HG03469 (cell line): Measurements from ENCODE around the gene PPP1R14B.

Source experiments
- ATAC-seq: cut with Tn5 transposase; IDR thresholded peaks from one replicate; pipeline ENCODE4 v1.9.1; 2021; ENCODE audit warnings: mild to moderate bottlenecking, moderate library complexity, moderate number of reproducible peaks; ENCODE audit not compliant: unreplicated experiment

Gene PPP1R14B

DNA sequence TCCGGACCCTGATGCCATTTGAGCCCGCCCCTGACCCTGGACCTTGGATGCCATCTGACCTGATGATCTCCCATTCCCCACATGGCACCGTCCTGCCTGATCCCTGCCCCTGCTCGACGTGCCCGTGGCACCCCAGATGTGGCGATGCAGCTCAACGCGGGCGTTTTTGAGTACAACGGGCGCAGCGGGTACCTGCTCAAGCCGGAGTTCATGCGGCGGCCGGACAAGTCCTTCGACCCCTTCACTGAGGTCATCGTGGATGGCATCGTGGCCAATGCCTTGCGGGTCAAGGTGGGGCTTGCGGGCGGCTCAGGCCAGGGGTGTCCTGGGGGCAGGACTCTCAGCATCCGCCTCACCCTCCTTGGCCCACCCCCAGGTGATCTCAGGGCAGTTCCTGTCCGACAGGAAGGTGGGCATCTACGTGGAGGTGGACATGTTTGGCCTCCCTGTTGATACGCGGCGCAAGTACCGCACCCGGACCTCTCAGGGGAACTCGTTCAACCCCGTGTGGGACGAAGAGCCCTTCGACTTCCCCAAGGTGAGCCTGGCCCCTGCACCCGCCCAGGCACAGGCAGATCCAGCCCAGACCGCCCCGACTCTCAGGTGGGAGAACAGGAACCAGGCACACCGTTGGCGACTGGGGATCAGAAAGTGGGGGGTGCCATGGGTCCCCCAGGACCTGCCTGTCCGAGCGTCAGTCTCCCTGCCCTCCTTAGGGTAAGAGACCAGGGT lies 15.7 kb upstream of the PPP1R14B start:
- no peak for ATAC-seq

DNA sequence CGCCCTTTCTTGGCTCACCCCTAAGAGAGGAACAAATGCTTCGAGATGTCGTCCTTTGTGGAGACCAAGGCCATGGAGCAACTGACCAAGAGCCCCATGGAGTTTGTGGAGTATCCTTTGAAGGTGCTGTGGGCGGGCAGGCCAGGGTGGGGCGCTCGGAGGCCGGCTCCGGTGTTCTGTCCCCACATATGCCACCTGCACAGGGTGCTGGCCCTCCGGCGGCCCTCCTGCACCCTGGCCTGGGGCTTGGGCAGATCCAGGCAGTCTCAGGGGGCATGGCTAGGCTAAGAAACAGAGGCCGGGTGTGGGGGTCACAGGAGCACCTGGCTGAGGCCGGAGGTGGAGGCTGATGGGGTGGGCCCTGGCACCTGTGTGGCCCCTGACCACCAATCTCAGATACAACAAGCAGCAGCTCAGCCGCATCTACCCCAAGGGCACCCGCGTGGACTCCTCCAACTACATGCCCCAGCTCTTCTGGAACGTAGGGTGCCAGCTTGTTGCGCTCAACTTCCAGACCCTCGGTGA lies 14.9 kb upstream of the PPP1R14B start:
- ATAC-seq = no peak

DNA sequence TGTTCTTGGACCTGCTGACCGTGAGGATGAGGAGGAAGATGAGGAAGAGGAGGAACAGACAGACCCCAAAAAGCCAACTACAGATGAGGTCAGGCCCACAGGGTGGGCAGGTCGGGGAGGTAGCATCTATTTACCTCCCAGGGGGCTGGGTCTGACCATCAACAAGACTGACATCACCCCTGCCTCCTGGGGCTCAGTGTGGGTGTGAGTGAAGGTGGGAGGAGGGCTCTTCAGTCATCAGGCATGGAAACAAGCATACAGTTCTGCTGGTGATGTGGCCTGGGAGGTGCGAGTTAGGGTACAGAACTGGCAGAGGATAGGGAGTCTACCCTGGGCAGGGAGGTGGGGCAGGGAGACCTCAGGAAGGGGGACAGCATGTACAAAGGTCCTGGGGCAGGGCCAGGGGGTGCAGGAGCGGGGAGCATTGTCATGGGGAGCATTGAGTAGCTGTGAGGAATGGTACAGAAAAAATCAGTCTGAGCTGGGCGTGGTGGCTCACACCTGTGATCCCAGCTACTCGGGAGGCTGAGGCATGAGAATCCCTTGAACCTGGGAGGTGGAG lies 13.5 kb upstream of the PPP1R14B start:
- ATAC-seq = no peak

DNA sequence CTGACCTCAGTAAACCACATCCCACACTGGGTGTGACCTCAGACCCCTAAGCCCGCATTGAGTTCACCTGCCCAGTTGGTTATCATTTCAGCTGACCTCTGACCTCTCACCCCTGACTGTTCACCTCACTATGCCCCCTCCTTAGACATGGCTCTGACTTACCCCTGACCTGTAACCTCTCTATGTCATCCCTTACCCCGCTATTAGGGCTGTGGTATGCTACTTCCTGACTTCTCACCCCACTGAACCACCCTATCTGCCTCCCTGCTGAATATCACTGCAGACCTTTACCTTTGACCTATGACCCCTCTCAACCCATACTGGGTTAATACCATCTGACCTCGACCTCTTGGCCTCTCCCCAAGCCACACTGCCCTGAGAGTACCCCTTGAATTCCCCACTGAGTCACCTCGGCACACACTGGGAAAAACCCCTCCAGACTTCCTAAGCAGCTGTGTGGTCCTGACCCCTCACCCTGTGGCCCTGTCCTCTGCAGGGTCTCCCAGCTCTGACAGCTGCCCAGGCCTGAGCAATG lies 12.9 kb upstream of the PPP1R14B start:
- no peak for ATAC-seq

DNA sequence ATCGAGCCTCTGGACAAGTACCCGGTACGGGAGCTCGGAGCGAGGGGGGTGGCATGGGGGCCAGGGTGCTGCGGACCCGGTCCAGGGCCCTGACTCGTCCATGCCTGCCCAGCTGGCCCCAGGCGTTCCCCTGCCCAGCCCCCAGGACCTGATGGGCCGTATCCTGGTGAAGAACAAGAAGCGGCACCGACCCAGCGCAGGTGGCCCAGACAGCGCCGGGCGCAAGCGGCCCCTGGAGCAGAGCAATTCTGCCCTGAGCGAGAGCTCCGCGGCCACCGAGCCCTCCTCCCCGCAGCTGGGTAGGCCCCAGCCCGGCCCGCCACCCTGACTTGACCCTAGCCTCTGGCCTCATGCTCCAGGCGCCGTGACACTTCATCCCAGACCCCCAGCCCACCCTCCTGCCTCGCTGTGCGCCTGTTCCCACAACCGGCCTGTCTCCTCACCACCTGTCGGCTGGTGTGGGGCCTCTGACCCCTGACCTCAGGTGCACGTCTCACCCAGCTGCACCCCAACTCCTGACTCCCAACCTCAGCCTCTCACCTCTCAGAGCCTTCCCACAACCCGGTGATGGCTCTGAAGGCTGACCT lies 12.3 kb upstream of the PPP1R14B start:
- ATAC-seq = no peak

DNA sequence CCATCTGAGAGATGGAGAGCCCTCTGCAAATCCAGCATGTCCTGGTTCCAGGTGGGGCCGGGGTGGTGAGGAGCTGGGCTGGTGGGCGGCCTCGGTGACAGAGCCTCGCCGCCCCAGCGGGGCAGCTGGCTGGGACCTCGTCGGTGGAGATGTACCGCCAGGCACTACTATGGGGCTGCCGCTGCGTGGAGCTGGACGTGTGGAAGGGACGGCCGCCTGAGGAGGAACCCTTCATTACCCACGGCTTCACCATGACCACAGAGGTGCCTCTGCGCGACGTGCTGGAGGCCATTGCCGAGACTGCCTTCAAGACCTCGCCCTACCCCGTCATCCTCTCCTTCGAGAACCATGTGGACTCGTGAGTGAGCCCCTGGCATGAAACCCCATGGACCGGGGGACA lies 11.6 kb upstream of the PPP1R14B start:
- ATAC-seq = no peak

DNA sequence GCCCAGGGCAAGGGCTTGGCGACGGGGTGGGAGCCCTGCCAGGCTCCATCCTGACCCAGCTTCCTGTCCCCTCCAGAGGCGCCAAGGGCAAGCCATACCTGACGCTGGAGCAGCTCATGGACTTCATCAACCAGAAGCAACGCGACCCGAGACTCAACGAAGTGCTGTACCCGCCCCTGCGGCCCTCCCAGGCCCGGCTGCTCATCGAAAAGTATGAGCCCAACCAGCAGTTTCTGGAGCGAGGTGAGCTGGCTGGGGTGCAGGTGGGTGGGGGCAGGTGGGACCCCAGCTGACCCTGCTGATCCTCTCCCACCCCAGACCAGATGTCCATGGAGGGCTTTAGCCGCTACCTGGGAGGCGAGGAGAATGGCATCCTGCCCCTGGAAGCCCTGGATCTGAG lies 9.6 kb upstream of the PPP1R14B start:
- ATAC-seq = no peak

DNA sequence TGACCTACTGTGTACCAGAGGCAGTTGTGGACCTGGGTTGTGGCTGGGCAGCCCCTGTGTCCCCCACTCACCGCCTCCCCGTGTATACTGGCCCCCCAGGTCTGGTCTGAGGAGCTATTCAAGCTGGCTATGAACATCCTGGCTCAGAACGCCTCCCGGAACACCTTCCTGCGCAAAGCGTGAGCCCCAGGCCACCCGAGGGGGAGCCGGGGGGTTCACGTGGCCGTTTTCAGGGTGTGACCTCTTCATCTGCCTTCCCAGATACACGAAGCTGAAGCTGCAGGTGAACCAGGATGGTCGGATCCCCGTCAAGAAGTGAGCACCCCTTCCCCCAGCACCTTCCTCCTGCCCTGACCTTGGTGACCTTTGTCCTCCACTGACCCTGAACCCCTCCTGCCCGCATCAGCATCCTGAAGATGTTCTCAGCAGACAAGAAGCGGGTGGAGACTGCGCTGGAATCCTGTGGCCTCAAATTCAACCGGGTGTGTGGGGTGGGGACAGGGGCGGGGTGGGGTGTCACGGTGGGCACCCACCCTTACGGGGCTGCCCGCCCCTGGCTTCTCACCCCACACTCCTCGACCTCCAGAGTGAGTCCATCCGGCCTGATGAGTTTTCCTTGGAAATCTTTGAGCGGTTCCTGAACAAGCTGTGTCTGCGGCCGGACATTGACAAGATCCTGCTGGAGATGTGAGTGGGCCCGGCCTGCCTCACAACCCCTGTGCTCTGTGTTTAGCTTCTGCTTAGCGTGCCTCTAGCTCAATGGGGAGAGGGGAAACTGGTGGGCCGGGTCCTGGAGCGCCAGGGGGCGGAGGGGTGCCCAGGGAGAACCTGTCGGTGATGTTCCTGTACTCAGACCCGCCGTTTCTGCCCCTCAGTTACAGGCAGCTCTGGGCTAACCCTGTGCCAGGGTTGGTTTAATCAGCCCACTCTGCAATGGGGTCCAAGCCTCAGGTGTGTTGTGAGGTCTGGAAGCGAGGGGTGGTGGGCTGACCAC lies 8.7 kb upstream of the PPP1R14B start:
- ATAC-seq = no peak

DNA sequence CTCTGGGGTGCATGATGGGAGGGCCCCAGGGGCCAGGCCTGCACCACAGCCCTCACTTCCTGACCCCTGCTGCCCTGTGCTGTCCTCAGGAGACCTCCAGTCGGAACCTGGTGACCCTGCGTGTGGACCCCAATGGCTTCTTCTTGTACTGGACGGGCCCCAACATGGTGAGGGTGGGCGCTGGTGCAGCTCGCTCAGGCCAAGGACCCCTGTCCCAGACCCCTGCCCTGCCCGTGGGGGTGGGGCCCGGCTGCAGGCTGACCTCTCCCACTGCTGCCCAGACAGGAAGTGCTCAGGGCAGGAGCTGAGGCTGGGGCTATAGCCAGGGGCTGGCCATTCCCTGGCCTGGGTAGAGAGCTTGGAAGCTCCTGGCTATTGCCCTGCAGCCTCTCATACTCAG lies 7.6 kb upstream of the PPP1R14B start:
- no peak for ATAC-seq

DNA sequence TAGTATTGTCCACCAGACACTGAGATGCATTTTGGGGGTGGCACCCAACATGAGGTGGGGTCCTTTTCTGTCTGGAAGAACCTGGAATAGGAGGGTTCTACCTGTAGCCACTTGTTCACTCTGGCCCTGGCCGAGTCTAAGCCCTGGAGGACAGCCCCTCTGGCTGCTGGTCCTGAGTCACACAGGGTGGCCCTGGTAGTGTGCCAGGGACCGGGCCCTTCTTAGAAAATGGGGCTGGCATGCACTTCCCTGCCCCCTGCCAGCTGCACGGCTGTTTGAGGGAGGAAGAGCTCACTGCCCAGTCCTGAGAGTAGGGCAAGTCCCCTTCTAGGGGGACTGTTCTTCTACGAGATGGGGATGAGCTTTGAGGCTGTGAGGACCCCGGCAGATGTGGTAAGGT lies 6.7 kb upstream of the PPP1R14B start:
- no peak for ATAC-seq

DNA sequence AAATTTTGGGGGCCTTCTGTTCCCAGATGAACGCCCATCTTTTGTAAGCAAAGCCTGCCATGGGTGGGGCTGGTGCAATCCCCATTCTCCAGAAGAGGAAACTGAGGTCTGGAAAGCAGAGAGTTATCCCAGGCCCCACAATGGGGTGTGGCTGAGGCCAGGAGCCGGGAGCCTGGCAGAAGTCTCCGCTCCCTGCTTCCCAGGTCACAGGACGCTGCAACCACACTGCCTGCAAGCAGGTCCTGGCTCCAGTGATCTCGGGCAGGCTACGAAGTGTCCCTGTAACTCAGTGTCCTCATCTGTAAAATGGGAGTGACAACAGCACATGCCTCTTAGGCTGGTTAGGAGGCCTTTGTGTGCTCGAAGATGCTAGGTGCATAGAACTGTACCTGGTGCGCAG lies 6.3 kb upstream of the PPP1R14B start:
- ATAC-seq = no peak

DNA sequence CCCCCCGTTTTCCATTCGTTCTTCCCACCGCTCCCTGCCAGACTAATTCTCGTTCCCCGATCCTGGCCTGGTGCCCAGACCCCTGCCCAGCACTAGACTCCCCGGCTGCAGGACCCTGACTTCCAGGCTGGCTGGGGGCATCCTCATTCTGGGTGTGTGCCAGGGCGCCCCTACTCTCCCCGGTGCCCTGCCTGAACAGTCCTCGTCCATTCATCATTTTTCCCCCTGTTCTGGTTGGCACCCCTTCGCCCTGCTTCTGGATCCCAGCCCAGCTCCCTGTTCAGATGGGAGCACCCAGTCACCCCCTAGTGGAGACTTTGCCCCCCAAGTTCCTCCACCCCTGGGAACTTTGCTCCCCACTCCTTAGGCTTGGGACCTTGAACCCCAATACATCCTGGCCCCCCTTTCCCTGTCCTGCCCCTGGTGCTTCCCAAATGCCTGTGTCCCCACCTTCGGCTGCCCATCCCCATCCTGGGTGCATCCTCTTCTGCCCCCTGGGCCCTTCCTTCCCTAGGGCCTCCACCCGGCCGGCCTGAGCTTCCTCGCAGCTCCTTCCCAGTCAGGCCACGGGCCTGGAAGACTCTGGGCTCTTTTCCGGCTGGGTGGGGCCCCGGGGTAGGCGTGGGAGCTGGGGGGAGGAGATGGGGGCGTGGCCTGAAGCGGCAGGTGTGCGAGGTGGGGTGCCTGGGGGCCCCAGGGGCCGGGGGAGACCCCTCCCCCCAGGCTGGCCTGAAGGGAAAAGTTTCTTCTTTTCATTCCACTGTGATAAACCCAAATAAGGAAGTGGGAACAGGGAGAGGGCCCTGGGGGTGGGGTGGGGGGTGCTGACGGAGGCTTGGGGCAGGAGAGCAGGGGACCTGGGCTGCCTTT lies 5.5 kb upstream of the PPP1R14B start:
- no peak for ATAC-seq

DNA sequence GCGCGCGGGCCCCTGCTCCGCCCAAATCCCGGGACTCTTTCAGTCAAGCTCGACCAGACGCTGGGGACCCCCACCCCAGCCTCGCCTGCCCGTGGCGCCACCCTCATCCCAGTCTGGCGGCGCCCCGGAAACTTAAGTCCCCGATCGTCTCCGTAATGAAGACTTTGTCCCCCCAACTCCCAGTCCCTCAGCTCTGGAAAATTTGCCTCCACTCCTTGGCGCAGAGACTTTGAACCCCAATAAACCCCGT lies 4.9 kb upstream of the PPP1R14B start:
- ATAC-seq = no peak

DNA sequence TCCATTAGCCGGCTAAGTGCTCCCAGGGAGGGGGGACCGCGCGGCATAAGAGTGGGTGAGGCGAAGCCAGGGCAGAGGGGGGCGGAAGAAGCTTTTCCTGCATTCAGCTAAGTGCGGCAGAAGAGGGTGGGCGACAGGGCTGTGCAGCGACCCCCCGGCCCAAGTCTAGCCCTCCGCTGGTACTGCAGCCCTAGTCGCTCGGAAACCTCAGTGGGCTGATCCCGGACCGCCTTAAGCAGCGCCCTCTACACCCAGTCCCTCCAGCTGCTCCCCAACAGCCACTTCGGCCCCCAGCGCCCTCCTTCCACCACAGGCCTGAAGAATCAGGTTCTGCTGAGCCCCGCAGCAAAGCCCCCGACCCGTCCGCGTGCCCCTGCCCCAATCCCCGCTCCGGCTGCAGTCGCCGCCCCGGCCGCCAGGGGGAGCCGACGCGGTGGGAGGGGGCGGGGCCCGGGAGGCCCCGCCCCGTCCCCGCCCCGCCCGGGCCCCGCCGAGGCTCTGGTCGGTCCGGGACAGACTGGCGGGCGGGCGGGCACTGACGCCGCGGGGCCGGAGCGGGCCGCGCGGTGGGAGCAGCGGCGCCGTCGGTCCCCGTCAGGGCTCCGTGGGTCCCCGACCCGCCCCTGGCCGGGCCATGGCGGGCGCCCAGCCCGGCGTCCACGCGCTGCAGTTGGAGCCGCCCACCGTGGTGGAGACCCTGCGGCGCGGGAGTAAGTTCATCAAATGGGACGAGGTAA lies 4.4 kb upstream of the PPP1R14B start, which contains the start of gene PLCB3:
Gene PLCB3 (plus strand): TSS at position 515 of the 737 bp plus-strand sequence. CDS start 120 bp downstream, at position 635.
- no peak for ATAC-seq

DNA sequence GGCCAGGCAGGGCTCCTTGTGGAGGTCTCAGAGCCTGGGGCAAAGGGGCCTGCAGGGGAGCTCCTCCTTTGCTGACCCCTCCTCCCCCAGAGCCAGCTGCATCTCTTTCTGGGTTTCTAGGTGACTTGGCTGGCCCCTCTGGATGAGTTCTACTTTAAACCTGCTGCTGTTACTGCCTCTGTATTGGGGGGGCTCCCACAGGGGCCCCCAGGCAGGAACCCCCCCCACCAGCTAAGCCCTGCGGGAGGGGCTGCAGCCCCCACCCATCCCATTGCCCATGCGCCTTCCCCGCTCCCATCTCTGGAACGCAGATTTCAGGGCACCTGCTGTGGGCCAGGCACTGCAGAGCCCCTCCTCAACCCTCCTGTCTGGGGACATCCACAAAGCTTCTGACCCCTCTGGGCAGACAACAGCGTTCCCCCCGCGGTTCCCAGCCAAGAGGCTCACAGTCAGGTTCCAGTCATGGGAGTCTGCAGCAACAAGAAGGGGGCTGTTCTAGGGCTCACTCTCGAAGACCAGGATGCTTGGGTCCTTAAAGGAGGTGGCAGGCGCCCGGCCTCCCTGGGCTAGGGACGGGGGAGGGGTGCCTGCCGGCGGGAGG lies 3.8 kb upstream of the PPP1R14B start:
- no peak for ATAC-seq

DNA sequence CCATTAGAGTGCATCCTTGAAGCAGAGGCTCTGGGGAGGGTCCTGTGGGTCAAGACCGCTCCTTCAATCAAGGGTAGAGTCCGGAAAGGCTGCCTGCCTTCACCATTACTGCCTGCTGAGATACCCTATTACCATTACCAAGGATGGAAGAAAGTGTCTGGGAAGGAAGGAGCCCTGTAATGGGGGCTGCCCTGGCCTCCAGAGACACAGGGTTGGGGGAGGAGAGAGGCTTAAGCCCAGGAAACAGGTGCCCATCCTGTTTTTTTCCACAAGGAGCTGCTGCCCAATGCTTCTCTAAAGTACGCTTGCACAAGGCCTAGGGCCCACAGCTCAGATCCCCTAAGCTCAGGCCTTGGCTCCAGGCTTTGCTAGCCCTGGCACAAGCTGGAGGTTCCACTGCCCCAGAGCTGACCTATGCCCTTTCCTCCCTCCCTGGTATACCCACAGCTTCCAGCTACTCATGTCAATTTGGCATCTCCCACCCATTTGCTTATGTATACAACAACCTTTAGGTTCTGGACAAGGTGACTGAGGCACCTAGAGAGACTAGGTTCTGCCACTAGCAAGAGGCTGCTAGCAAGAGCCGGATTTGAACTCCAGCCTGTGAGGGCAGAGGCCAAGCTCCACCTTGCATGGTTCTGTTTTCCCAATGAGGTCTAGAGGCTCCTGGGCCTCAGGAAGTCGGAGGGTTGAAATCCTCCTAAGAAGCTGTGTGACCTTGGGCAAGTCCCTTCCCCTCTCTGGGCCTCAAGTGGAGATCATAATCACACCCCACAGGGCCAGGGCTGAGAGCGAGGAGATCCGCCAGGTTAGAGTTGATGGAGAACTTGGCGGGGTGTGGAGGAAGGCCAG lies 3.0 kb upstream of the PPP1R14B start:
- no peak for ATAC-seq

DNA sequence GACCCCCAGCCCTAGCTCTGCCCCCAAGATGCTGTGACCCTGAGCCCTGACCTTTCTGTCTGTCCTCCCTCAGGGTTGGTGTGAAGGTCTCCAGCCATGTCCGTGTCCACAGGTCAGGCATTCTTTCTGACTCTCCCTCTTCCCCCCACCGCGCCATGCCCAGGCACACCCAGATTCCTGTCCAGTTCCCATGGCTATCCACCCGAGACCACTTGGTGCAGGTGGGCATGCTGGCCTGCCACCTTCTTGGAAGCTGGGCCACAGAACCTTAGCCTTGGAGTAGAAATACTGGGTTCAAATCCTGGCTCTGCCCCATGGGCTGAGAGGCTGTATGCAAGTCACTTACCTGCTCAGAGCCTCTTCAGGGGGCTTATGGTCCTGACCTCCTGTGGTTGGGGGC lies 2.3 kb upstream of the PPP1R14B start:
- no peak for ATAC-seq

DNA sequence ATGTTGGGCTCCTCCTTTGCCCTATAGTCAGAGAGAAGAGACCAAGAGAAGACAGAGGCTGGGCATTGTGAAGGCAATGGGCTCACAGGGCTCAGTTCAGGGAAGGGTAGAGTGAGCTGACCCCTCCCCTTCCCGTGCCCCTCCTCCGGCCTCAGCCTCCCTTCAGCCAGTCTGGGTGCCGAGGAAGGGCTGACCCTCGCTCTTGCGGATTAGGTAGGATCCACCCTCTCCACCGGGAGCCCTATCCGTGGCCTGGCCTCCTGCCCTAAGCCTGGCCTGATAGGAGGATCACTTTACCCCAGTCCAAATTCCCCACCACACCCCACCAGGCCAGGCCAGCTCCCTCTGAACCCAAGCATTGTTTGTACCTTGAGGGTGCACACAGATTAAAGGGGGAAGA lies 1.8 kb upstream of the PPP1R14B start:
- no peak for ATAC-seq
